ENCODE data around the gene CD8B. TPM values are rescaled to one million over a fixed set of nuclear protein-coding genes. Genes with fewer than 3 reads are reported as not detected.
"Not testable (repeated sequence)": the region's sequence is repeated elsewhere in the genome, so short reads cannot be mapped to it uniquely, and the experiment has no call there.

The CD8B gene
- 3.5 TPM for polyA plus RNA-seq (2012; ENCODE audit: insufficient read depth, insufficient read length)

DNA sequence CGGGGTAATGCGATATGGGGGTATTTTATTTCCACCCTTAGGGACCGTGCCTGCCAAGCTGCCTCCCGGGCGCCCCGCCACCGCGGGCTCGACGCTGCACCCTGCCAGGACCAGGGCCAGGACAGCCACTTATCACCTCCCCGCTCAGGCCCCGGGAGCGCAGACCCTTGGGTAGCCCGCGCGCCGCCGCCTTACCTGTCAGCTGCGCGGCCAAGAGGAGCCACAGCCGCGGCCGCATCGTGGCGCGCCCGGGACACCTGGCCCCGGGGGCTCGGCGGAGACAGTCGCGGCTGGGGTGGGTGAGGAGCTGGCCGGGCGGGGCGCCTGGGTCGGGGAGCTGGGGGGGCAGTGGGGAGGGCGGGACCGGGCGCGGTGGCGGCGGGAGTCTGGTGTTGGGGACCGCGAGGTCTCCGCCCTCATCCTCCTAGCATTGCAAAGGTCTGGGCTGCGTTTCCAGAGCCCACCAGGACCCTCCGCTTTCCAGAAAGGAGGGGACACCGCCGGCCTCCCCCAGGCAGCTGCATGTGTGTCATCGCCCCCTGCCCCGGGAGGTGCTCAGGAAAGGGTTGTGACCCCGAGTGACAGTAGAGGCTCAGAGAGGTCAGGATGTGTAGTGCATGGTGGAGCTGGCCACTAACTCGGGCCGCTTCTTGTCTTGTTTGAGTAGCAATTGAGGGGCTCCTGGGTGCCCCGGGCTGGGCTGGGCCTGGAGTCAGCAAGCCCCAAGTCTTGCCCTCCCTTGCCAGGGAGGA, at the start of gene CD8B:
TSS of gene CD8B (minus strand) at position 259 of the 752 bp plus-strand sequence. CDS start at position 238, 21 bp downstream.
- not testable (repeated sequence) for H3K4me3 ChIP-seq (ENCODE audit: low read length); DNase-seq (ENCODE audit: low read depth, low spot score)

GRCh38 chr2:86905868-86906267, 44.2 kb upstream of the CD8B start:
- not testable (repeated sequence) for DNase-seq (ENCODE audit: low read depth, low spot score)

DNA sequence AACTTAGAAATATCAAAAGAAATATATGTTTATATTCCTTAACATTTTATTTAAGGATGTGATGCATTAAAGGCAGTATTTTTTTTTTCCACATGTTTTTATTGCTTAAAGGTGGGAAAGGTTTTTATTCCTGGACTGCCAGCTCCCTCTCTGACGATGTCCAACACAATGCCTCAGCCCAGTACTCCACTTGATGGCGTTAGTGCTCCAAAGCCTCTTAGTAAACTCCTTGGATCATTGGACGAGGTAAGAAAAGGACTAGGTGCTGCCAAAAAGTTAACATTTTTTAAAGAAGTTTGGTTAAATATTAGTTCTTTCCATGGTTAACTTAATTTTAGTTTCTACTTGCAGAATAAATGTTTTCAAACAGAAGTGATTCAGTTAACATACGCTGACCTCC, 39.0 kb upstream of the CD8B start:
- not testable (repeated sequence) for H3K4me3 ChIP-seq (ENCODE audit: low read length); DNase-seq (ENCODE audit: low read depth, low spot score)

More at GRCh38 chr2:86905868-86906267, 44.2 kb upstream of the CD8B start:
- not testable (repeated sequence) for H3K4me3 ChIP-seq (ENCODE audit: low read length)

GRCh38 chr2:86886026-86886425, 24.3 kb upstream of the CD8B start:
- not testable (repeated sequence) for H3K4me3 ChIP-seq (ENCODE audit: low read length); DNase-seq (ENCODE audit: low read depth, low spot score)

GRCh38 chr2:86882865-86883264, 21.2 kb upstream of the CD8B start:
- DNase-seq (ENCODE audit: low read depth, low spot score), result not testable (repeated sequence)

DNA sequence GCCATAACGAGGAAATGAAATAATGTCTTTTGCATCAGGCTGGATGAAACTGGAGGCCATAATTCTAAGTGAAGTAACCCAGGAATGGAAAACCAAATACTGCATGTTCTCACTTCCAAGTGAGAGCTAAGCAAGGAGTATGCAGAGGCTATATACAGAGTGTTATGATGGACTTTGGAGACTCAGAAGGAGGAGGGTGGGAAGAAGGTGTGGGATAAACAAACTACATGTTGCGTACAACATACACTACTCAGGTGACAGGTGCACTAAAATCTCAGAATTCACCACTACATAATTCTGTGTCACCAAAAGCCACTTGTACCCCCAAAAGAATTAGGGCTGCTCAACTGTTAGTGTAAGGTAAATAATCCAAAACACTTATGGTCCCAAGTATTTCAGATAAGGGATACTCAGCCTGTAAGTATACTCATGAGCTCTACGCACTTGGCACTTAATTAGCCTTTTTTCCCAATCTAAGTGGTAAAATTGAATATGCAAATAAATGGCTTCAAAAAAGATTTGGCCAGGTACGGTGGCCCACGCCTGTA, 20.5 kb upstream of the CD8B start:
- not testable (repeated sequence) for H3K4me3 ChIP-seq (ENCODE audit: low read length); DNase-seq (ENCODE audit: low read depth, low spot score)

More at GRCh38 chr2:86882865-86883264, 21.2 kb upstream of the CD8B start:
- H3K4me3 ChIP-seq (ENCODE audit: low read length), result not testable (repeated sequence)

- H3K4me3 ChIP-seq (ENCODE audit: low read length); DNase-seq (ENCODE audit: low read depth, low spot score): not testable (repeated sequence)
Observed at GRCh38 chr2:86878986-86879385, 17.3 kb upstream of the CD8B start.

- not testable (repeated sequence) for DNase-seq (ENCODE audit: low read depth, low spot score)
Observed at GRCh38 chr2:86870941-86871340, 9.3 kb upstream of the CD8B start.

DNA sequence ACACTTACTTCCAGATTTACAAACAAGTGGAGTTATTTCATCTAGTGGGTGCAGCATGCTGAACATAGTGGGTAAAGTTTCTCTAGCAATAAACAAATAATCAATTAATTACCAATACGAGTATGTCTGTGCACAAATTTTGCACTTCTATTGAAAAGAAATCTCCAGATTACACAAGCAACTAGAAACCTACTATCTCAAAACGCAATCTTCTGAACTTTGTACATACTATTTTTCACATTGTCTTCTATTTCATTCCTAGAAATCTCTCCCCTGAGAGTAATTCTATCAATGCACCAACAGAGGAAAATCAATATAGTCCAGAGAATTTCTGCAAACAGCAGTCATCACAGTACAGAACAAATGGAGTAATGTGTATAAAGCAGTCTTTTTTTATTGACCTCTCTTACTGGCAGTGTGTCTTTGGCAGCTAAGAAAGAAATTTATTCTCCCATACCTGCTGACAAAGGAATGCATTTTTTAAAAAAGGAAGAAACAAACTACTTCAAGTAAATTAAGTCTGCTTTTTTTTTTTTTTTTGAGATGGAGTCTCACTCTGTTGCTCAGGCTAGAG, 7.3 kb upstream of the CD8B start:
- H3K4me3 ChIP-seq (ENCODE audit: low read length); DNase-seq (ENCODE audit: low read depth, low spot score): not testable (repeated sequence)

More at GRCh38 chr2:86870941-86871340, 9.3 kb upstream of the CD8B start:
- H3K4me3 ChIP-seq (ENCODE audit: low read length), result not testable (repeated sequence)

DNA sequence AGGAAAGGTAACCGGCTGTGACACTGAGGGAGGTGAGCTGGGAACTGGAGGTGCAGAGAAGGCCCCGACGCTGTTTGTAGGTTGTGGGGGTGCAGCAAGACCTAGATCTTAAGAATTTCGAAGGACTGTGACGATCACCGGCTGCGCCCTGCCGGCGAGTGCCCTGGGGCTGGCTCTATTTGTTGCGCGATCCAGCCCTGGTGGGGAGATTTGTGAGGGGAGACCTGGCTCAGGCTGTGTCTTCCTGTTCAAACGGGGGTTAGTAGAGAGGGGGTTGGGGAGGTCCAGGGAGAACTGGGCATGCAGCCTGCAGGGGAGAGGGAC, 656 bp upstream of the CD8B start:
- not testable (repeated sequence) for H3K4me3 ChIP-seq (ENCODE audit: low read length)

GRCh38 chr2:86861175-86861574, 511 bp downstream of the CD8B start:
- not testable (repeated sequence) for H3K4me3 ChIP-seq (ENCODE audit: low read length)

More for the DNA sequence above, 656 bp upstream of the CD8B start:
- DNase-seq (ENCODE audit: low read depth, low spot score), result not testable (repeated sequence)

GRCh38 chr2:86860573-86860972, 1.1 kb downstream of the CD8B start:
- DNase-seq (ENCODE audit: low read depth, low spot score), result not testable (repeated sequence)

More at GRCh38 chr2:86861175-86861574, 511 bp downstream of the CD8B start:
- not testable (repeated sequence) for DNase-seq (ENCODE audit: low read depth, low spot score)

GRCh38 chr2:86857688-86858087, 4.0 kb downstream of the CD8B start:
- not testable (repeated sequence) for DNase-seq (ENCODE audit: low read depth, low spot score); H3K4me3 ChIP-seq (ENCODE audit: low read length)

More at GRCh38 chr2:86860573-86860972, 1.1 kb downstream of the CD8B start:
- H3K4me3 ChIP-seq (ENCODE audit: low read length), result not testable (repeated sequence)

- H3K4me3 ChIP-seq (ENCODE audit: low read length); DNase-seq (ENCODE audit: low read depth, low spot score): not testable (repeated sequence)
Observed at GRCh38 chr2:86856498-86856897, 5.2 kb downstream of the CD8B start.

GRCh38 chr2:86855981-86856380, 5.7 kb downstream of the CD8B start:
- not testable (repeated sequence) for H3K4me3 ChIP-seq (ENCODE audit: low read length); DNase-seq (ENCODE audit: low read depth, low spot score)

GRCh38 chr2:86851581-86851980, 10.1 kb downstream of the CD8B start:
- not testable (repeated sequence) for H3K4me3 ChIP-seq (ENCODE audit: low read length); DNase-seq (ENCODE audit: low read depth, low spot score)

- H3K4me3 ChIP-seq (ENCODE audit: low read length); DNase-seq (ENCODE audit: low read depth, low spot score): not testable (repeated sequence)
Observed at GRCh38 chr2:86842607-86843234, 19.0 kb downstream of the CD8B start.

GRCh38 chr2:86841330-86841729, 20.4 kb downstream of the CD8B start:
- not testable (repeated sequence) for DNase-seq (ENCODE audit: low read depth, low spot score); H3K4me3 ChIP-seq (ENCODE audit: low read length)

GRCh38 chr2:86839871-86840548, 21.7 kb downstream of the CD8B start:
- DNase-seq (ENCODE audit: low read depth, low spot score), result not testable (repeated sequence)

More at GRCh38 chr2:86839871-86840548, 21.7 kb downstream of the CD8B start:
- not testable (repeated sequence) for H3K4me3 ChIP-seq (ENCODE audit: low read length)
